NB4 (cell line): ENCODE results near the gene C22orf23.

Experiments used
- DNase-seq: peaks from one replicate; pipeline ENCODE4 v3.0.0; 2010; ENCODE audit warnings: low read depth
- H3K4me3 ChIP-seq: one replicate; pipeline ENCODE4 v1.5.1; 2011; ENCODE audit warnings: mild to moderate bottlenecking, low read depth, low read length, moderate library complexity
- MYC ChIP-seq: IDR thresholded peaks from 2 replicates; pipeline ENCODE4 v1.6.1; 2011; ENCODE audit warnings: low read depth, low read length
- POLR2A ChIP-seq: IDR thresholded peaks from 2 replicates; pipeline ENCODE4 v1.6.1; 2011; ENCODE audit warnings: mild to moderate bottlenecking; ENCODE audit not compliant: insufficient read length; ENCODE audit errors: extremely low read depth
- TF ChIP-seq, protein P1 (sequence below): IDR thresholded peaks from 2 replicates; pipeline ENCODE4 v1.6.1; 2011; ENCODE audit warnings: low read depth, low read length
- TF ChIP-seq, protein P2 (sequence below): IDR thresholded peaks from one replicate; pipeline ENCODE4 v1.5.1; 2012; ENCODE audit warnings: low read depth, low read length

Gene C22orf23

DNA sequence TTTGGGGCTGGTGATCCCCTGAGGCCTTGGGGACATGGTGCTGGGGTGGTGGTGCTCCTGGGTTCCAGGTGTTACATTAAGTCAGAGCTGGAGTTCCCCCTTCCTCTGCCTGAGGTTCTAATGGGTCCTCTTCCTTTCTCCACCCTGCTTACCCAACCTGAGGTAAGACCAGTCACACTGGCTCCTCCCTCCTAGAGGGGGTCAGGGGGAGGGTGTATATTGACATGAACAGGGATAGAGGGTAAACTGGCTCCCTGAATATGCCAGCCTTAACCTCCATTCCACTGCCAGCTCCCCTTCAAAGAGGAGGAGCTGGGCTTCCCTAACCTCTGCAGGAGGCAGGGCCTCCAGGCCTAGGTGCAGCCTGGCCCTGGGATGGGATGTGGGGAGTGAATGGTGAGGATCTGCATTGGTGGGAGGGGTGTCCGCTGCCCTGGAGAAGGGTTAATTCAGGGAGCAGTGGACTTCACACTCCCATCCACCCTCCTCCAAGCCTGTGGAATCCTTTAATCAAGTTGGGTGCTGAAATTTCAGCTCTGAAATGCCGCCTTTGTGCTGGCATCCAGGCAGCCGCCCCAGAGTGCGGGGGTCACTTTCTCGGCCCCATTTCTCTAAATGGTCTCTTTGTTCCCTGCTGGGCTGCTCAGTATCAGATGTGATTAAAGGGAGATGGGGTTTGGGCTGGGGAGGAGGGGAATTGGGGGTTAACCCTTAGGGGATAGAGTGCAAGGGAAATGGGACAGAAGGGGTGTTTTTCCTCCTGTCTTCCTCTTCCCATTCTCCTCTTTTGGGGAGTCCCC is 15.3 kb upstream of the C22orf23 start:
- TF ChIP-seq POLR2A: no peak
- TF ChIP-seq, protein P1, sequence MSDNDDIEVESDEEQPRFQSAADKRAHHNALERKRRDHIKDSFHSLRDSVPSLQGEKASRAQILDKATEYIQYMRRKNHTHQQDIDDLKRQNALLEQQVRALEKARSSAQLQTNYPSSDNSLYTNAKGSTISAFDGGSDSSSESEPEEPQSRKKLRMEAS: no peak
- H3K4me3 ChIP-seq: no peak overlapping the region
- DNase-seq: no peak

DNA sequence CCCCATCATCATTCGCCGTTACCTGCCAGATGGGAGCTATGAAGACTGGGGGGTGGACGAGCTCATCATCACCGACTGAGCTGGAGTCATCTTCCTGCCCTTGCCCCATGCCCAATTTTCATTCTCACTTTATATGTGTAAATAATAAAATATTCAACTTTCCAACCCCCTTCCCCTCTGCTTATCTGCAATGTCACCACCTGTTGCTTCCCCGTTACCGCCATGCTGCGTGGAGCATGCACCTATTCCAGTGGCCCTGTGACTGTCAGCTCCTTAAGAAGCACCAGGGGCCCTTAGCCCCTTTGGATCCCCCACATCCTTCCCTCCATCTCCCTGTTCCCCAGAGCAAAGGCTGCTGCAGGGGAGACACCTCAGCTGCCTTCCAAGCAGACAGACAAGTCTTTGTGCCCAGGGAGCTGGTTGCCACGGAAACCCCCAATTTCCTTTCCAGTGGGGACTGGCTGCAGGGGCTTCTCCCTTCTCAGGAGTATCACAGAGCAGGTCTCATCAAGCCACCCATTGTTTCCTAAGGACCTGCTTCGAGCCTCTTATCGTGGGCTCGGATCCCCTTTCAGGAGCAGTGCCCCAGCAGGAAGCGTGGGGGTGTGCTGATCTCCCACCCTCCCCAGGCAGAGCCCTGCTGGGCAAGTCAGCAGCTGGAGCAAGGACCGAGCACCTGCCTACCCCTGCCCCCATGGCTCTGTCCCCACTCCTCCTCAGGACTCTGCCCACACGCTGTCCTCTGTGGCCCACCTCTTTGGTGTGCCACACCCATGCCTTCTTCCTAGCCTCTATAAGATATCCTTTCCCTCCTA is 14.4 kb upstream of the C22orf23 start:
- no peak for DNase-seq
- H3K4me3 ChIP-seq: no peak overlapping the region
- TF ChIP-seq, protein P1: no peak
- TF ChIP-seq, protein P2, sequence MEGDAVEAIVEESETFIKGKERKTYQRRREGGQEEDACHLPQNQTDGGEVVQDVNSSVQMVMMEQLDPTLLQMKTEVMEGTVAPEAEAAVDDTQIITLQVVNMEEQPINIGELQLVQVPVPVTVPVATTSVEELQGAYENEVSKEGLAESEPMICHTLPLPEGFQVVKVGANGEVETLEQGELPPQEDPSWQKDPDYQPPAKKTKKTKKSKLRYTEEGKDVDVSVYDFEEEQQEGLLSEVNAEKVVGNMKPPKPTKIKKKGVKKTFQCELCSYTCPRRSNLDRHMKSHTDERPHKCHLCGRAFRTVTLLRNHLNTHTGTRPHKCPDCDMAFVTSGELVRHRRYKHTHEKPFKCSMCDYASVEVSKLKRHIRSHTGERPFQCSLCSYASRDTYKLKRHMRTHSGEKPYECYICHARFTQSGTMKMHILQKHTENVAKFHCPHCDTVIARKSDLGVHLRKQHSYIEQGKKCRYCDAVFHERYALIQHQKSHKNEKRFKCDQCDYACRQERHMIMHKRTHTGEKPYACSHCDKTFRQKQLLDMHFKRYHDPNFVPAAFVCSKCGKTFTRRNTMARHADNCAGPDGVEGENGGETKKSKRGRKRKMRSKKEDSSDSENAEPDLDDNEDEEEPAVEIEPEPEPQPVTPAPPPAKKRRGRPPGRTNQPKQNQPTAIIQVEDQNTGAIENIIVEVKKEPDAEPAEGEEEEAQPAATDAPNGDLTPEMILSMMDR: no peak
- TF ChIP-seq POLR2A (no peak), MYC (no peak)

DNA sequence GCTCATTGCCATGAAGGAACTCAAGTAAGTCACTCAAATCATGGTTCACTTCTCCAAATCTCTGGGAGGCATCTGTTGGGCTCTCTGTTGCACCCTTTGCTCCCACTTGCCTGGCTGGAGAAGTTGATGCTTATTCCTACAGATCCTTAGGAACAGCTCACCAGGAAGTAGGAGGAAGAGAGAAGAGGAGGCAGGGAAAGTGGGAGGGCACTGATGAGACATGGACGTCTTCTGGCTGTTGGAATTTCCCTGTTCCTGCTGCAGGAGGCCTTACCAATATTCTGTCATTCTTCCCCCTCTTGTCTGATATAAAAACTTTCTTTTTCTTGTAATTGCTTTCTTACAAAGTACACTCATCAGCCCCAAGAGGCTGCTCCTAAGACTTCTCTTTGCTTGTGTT is 13.7 kb upstream of the C22orf23 start:
- DNase-seq: no peak
- no peak overlapping the region for H3K4me3 ChIP-seq
- TF ChIP-seq POLR2A: no peak
- TF ChIP-seq, protein P1: no peak
- TF ChIP-seq, protein P2: no peak
- TF ChIP-seq MYC: no peak

DNA sequence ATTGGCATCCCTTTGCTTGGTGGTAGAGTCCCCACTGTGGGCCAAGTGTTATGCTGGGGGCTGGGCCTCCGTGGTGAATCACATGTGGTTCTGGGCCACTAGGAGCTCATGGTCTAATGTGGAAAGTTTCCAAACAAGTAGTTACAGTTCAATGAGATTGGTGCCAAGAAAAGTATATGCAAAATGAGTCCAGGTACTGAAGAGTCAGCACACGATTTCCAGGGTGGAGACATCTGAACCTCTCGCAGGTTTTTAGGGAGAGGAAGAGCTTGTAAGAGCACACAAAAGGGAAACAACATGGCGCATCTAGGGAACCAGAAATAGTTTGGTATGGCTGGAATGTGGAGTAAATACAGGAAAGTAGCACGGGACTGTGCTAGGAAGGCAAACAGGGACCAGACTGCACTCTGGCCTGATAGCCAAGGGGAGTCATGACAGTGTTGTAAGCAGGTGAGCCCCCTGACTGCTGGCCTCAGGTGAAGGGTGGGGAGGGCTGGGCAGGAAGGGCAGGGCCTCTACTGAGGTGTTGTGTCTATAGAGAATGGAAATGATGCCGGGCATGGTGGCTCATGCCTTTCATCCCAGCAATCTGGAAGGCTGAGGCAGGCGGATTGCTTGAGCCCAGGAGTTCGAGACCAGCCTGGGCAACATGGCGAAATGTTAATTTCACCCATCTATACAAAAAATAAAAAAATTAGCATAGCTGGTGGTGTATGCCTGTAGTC is 12.7 kb upstream of the C22orf23 start:
- no peak for DNase-seq

DNA sequence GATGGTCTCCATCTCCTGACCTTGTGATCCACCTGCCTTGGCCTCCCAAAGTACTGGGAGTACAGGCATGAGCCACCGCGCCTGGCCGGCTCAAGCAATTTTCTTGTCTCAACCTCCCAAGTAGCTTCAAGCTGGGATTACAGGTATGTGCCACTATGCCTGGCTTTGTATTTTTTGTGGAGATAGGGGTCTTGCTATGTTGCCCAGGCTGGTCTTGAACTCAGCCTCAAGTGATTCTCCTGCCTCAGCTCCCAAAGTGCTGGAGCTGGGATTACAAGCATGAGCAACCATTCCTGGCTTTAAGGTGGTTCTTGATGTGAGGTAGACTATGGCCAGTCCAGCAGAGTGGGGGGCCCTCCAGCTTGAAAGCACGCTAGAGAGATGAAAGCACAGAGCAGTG is 7.7 kb upstream of the C22orf23 start:
- H3K4me3 ChIP-seq: no peak overlapping the region
- DNase-seq: no peak
- TF ChIP-seq POLR2A: no peak
- no peak for TF ChIP-seq MYC
- TF ChIP-seq, protein P2: no peak
- TF ChIP-seq, protein P1: no peak

More for the DNA sequence above, 12.7 kb upstream of the C22orf23 start:
- TF ChIP-seq, protein P1: no peak
- TF ChIP-seq POLR2A: no peak
- TF ChIP-seq, protein P2: no peak
- H3K4me3 ChIP-seq: no peak overlapping the region
